Spinal cord (tissue), 10 donors: ENCODE measurements around the gene PARVB. TPM values are rescaled to one million over a fixed set of nuclear protein-coding genes. Genes with fewer than 3 reads are reported as not detected.
A peak's percentile ranks its signal among the peaks of the same experiment; 100 is the strongest.

Source experiments
- DNase-seq, 6 donors: peaks; one replicate each; pipeline versions ENCODE4 v3.0.0 to v3.0.0-alpha.2; 2013 to 2015; ENCODE audit warnings: low spot score in 6 of 6, low read depth in 4 of 6
- H3K27ac ChIP-seq: one replicate; pipeline ENCODE4 v1.5.1; 2013; ENCODE audit warnings: low read depth, low read length, control low read depth
- H3K27me3 ChIP-seq: one replicate; pipeline ENCODE4 v1.6.1; 2013; ENCODE audit warnings: low read length; ENCODE audit not compliant: control insufficient read depth, insufficient read depth
- H3K36me3 ChIP-seq: one replicate; pipeline ENCODE4 v1.6.1; 2013; ENCODE audit warnings: low read length; ENCODE audit not compliant: control insufficient read depth, insufficient read depth
- H3K4me1 ChIP-seq: one replicate; pipeline ENCODE4 v1.6.1; 2013; ENCODE audit warnings: low read length; ENCODE audit not compliant: control insufficient read depth, insufficient read depth
- H3K4me3 ChIP-seq: one replicate; pipeline ENCODE4 v1.5.1; 2013; ENCODE audit warnings: low read depth, low read length, control low read depth
- H3K9me3 ChIP-seq: one replicate; pipeline ENCODE4 v1.6.1; 2013; ENCODE audit warnings: low read length; ENCODE audit not compliant: control insufficient read depth, insufficient read depth
- WGBS: methylation state at CpG from one replicate; pipeline ENCODE4 v1.1.5; 2013; ENCODE audit warnings: missing lambda C conversion rate; ENCODE audit not compliant: insufficient coverage; 5-methylcytosine and 5-hydroxymethylcytosine counted together
- polyA plus RNA-seq, 2 donors: library from polyadenylated mRNA; unstranded; fragments of 120-200 nt; gene quantifications; one replicate each; pipeline ENCODE4 v1.2.1, GENCODE V29; 2013; ENCODE audit not compliant: insufficient read length in 2 of 2
- total RNA-seq, 2 donors: library from RNA; depleted of rRNA in 1 of 2; stranded (reverse); fragments of 120-200 nt in 1 of 2; fragments of >200 nt in 1 of 2; gene quantifications; one replicate each; pipeline versions ENCODE4 v1.2.3 to v1.2.4, GENCODE V29; 2013 to 2014
- donor health status: healthy.

The PARVB gene
- total and polyA plus RNA-seq, 4 donors, result 9.7 to 26.0 (median 18.9) TPM

- Histone ChIP-seq H3K27ac (no peak overlapping the region), H3K4me1 (peaks cover 8% of the 10 kb centered on the region), H3K27me3 (no peaks in the 10 kb centered on the region), H3K9me3 (no peaks in the 10 kb centered on the region), H3K4me3 (no peak overlapping the region), H3K36me3 (peaks cover 5% of the 10 kb centered on the region)
- whole genome bisulfite sequencing, result 83% methylated on average over 23 of the region's 23 CpGs
- no peak for DNase-seq
Measured at GRCh38 chr22:44119669-44120313, 95.7 kb downstream of the PARVB start.

GRCh38 chr22:44120314-44120704, 96.2 kb downstream of the PARVB start:
- WGBS, result 66% methylated on average over 7 of the region's 8 CpGs

GRCh38 chr22:44125421-44125820, 101.3 kb downstream of the PARVB start:
- H3K36me3 ChIP-seq, result no peaks in the 10 kb centered on the region
- H3K27ac ChIP-seq, result no peak overlapping the region
- DNase-seq, result no peak
- H3K9me3 ChIP-seq, result peaks cover 3% of the 10 kb centered on the region
- 79% methylated on average over 6 of the region's 6 CpGs for WGBS
- H3K27me3 ChIP-seq, result no peaks in the 10 kb centered on the region
- no peak overlapping the region for H3K4me3 ChIP-seq
- peaks cover 18% of the 10 kb centered on the region for H3K4me1 ChIP-seq

More at GRCh38 chr22:44120314-44120704, 96.2 kb downstream of the PARVB start:
- Histone ChIP-seq H3K27ac (no peak overlapping the region), H3K27me3 (no peaks in the 10 kb centered on the region), H3K4me1 (peaks cover 8% of the 10 kb centered on the region), H3K9me3 (no peaks in the 10 kb centered on the region), H3K4me3 (no peak overlapping the region), H3K36me3 (peaks cover 5% of the 10 kb centered on the region)
- DNase-seq, result no peak

- Histone ChIP-seq H3K4me3 (no peak overlapping the region), H3K4me1 (peaks cover 18% of the 10 kb centered on the region), H3K9me3 (peaks cover 3% of the 10 kb centered on the region), H3K27ac (no peak overlapping the region), H3K27me3 (peaks cover 2% of the 10 kb centered on the region), H3K36me3 (peaks cover 2% of the 10 kb centered on the region)
- no peak for DNase-seq
- 91% methylated on average over 1 of the region's 2 CpGs for WGBS
Measured at GRCh38 chr22:44126807-44127206, 102.7 kb downstream of the PARVB start.

- Histone ChIP-seq H3K4me3 (no peak overlapping the region), H3K27me3 (peaks cover 2% of the 10 kb centered on the region), H3K27ac (no peak overlapping the region), H3K4me1 (peaks cover 23% of the 10 kb centered on the region), H3K9me3 (peaks cover 3% of the 10 kb centered on the region), H3K36me3 (peaks cover 2% of the 10 kb centered on the region)
- 62% methylated on average over 1 of the region's 1 CpG for WGBS
- no peak for DNase-seq
Measured at GRCh38 chr22:44127356-44127755, 103.3 kb downstream of the PARVB start.

GRCh38 chr22:44128958-44129618, 105.0 kb downstream of the PARVB start:
- H3K27me3 ChIP-seq, result peaks cover 2% of the 10 kb centered on the region
- peaks cover 3% of the 10 kb centered on the region for H3K9me3 ChIP-seq
- DNase-seq, result no peak
- peaks cover 30% of the 10 kb centered on the region for H3K4me1 ChIP-seq
- H3K36me3 ChIP-seq, result peaks cover 2% of the 10 kb centered on the region
- H3K27ac ChIP-seq, result no peak overlapping the region
- WGBS, result 57% methylated on average over 14 of the region's 19 CpGs
- no peak overlapping the region for H3K4me3 ChIP-seq

- peaks cover 36% of the 10 kb centered on the region for H3K4me1 ChIP-seq
- no peak overlapping the region for H3K4me3 ChIP-seq
- peaks cover 3% of the 10 kb centered on the region for H3K9me3 ChIP-seq
- H3K27me3 ChIP-seq, result peaks cover 2% of the 10 kb centered on the region
- WGBS, result 48% methylated on average over 6 of the region's 8 CpGs
- peaks cover 2% of the 10 kb centered on the region for H3K36me3 ChIP-seq
- no peak overlapping the region for H3K27ac ChIP-seq
- peak in 3 of 6 donors; percentile 26 to 89 (median 43) for DNase-seq
Measured at GRCh38 chr22:44129619-44129976, 105.5 kb downstream of the PARVB start.

- Histone ChIP-seq H3K27ac (no peak overlapping the region), H3K9me3 (peaks cover 3% of the 10 kb centered on the region), H3K4me3 (no peak overlapping the region), H3K27me3 (peaks cover 2% of the 10 kb centered on the region), H3K4me1 (peaks cover 40% of the 10 kb centered on the region), H3K36me3 (peaks cover 2% of the 10 kb centered on the region)
- DNase-seq, result peak in 3 of 6 donors; percentile 32 to 86 (median 73)
- 56% methylated on average over 8 of the region's 12 CpGs for WGBS
Measured at GRCh38 chr22:44130076-44130711, 106.1 kb downstream of the PARVB start.

- H3K4me3 ChIP-seq, result no peak overlapping the region
- H3K4me1 ChIP-seq, result peaks cover 40% of the 10 kb centered on the region
- DNase-seq, result no peak
- H3K36me3 ChIP-seq, result peaks cover 4% of the 10 kb centered on the region
- H3K27me3 ChIP-seq, result peaks cover 2% of the 10 kb centered on the region
- WGBS, result 91% methylated on average over 8 of the region's 12 CpGs
- H3K27ac ChIP-seq, result no peak overlapping the region
- H3K9me3 ChIP-seq, result peaks cover 3% of the 10 kb centered on the region
Measured at GRCh38 chr22:44131412-44131811, 107.3 kb downstream of the PARVB start.
